Spinal cord (tissue), 10 donors: Measurements from ENCODE around the gene GADD45GIP1. TPM values are rescaled to one million over a fixed set of nuclear protein-coding genes. Genes with fewer than 3 reads are reported as not detected.
"Not testable (repeated sequence)": the region's sequence is repeated elsewhere in the genome, so short reads cannot be mapped to it uniquely, and the experiment has no call there.

Source experiments
- DNase-seq, 6 donors: peaks; one replicate each; pipeline versions ENCODE4 v3.0.0 to v3.0.0-alpha.2; 2013 to 2015; ENCODE audit warnings: low spot score in 6 of 6, low read depth in 4 of 6
- H3K27ac ChIP-seq: one replicate; pipeline ENCODE4 v1.5.1; 2013; ENCODE audit warnings: low read depth, low read length, control low read depth
- H3K27me3 ChIP-seq: one replicate; pipeline ENCODE4 v1.6.1; 2013; ENCODE audit warnings: low read length; ENCODE audit not compliant: control insufficient read depth, insufficient read depth
- H3K36me3 ChIP-seq: one replicate; pipeline ENCODE4 v1.6.1; 2013; ENCODE audit warnings: low read length; ENCODE audit not compliant: control insufficient read depth, insufficient read depth
- H3K4me1 ChIP-seq: one replicate; pipeline ENCODE4 v1.6.1; 2013; ENCODE audit warnings: low read length; ENCODE audit not compliant: control insufficient read depth, insufficient read depth
- H3K4me3 ChIP-seq: one replicate; pipeline ENCODE4 v1.5.1; 2013; ENCODE audit warnings: low read depth, low read length, control low read depth
- H3K9me3 ChIP-seq: one replicate; pipeline ENCODE4 v1.6.1; 2013; ENCODE audit warnings: low read length; ENCODE audit not compliant: control insufficient read depth, insufficient read depth
- WGBS: methylation state at CpG from one replicate; pipeline ENCODE4 v1.1.5; 2013; ENCODE audit warnings: missing lambda C conversion rate; ENCODE audit not compliant: insufficient coverage; 5-methylcytosine and 5-hydroxymethylcytosine counted together
- polyA plus RNA-seq, 2 donors: library from polyadenylated mRNA; unstranded; fragments of 120-200 nt; gene quantifications; one replicate each; pipeline ENCODE4 v1.2.1, GENCODE V29; 2013; ENCODE audit not compliant: insufficient read length in 2 of 2
- total RNA-seq, 2 donors: library from RNA; depleted of rRNA in 1 of 2; stranded (reverse); fragments of 120-200 nt in 1 of 2; fragments of >200 nt in 1 of 2; gene quantifications; one replicate each; pipeline versions ENCODE4 v1.2.3 to v1.2.4, GENCODE V29; 2013 to 2014
- donor health status: healthy.

Gene GADD45GIP1
- total and polyA plus RNA-seq, 4 donors: 9.7 to 55.6 (median 37.2) TPM

DNA sequence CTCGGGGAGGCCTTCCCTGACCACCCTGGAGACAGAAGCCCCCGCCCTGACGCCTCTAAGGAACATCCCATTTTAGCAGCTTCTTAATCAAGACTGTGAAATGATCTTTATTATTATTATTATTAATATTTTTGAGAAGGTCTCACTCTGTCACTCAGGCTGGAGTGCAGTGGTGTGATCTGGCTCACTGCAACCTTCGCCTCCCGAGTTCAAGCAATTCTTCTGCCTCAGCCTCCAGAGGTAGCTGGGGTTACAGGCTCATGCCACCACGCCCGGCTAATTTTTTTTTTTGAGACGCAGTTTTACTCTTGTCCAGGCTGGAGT lies 8.8 kb upstream of the GADD45GIP1 start:
- Histone ChIP-seq H3K9me3 (no peaks in the 10 kb centered on the region), H3K36me3 (no peaks in the 10 kb centered on the region), H3K27ac (peak overlapping the region; percentile 7), H3K4me3 (peak overlapping the region; percentile 46), H3K27me3 (no peaks in the 10 kb centered on the region), H3K4me1 (peaks cover 20% of the 10 kb centered on the region)
- no peak for DNase-seq
- WGBS: 90% methylated on average over 5 of the region's 8 CpGs

DNA sequence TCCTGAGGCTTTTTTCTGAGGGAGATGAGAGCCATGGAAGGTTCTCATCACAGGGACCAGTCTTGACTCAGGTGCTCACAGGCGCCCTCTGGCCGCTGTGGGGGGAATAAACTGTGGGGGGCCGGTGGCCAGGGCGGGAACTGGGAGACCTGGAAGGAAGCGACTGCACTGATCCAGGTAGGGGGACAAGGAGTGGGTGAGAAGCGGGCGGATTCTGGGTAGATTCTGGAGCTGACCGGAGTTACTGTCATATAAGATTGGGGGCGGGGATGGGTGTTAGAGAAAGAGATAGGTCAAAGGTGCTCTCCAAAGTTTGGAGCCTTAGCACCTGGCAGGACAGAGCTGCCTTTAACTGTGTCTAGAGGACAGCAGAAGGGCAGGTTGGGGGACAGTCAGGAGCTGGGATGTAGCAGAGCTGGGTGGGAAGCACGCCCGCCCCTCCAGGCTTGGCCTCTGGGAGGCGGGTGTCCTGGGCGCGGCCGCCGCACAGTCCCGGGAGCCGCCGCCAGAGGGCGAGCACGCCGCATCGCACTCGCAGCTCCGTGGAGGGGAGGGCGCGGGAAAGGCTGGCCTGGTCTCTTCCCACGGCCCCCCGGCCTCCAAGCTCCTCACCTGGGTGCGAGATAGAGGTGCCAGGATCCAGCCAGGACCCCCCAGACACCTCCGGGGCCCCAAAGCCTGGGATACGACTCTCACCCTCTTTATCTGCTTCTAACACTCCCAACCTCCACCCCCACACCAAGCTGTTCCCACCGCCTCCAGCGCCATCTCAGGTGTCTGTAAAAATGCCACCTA lies 8.2 kb upstream of the GADD45GIP1 start:
- Histone ChIP-seq H3K27ac (peak overlapping the region; percentile 7), H3K4me3 (peak overlapping the region; percentile 46), H3K27me3 (no peaks in the 10 kb centered on the region), H3K9me3 (no peaks in the 10 kb centered on the region), H3K36me3 (no peaks in the 10 kb centered on the region), H3K4me1 (peaks cover 20% of the 10 kb centered on the region)
- WGBS: 1% methylated on average over 32 of the region's 34 CpGs
- peak in 4 of 6 donors; percentile 52 to 91 (median 74) for DNase-seq

DNA sequence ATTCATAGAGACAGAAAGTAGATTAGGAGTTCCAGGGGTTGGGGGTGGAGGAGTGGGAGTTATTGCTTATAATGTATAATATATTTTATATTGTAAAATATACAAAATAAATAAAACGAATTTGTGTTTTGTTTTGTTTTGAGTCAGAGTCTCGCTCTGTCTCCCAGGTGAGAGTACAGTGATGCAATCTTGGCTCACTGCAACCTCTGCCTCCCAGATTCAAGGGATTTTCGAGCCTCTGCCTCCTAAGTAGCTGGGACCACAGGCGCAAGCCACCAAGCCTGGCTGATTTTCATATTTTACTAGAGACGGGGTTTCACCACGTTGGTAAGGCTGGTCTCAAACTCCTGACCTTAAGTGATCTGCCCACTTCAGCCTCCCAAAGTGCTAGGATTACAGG lies 2.5 kb upstream of the GADD45GIP1 start:
- DNase-seq: no peak
- H3K4me3 ChIP-seq: no peak overlapping the region
- peaks cover 6% of the 10 kb centered on the region for H3K36me3 ChIP-seq
- H3K9me3 ChIP-seq: no peaks in the 10 kb centered on the region
- WGBS: 77% methylated on average over 5 of the region's 6 CpGs
- H3K4me1 ChIP-seq: peaks cover 19% of the 10 kb centered on the region
- H3K27ac ChIP-seq: no peak overlapping the region
- H3K27me3 ChIP-seq: no peaks in the 10 kb centered on the region

DNA sequence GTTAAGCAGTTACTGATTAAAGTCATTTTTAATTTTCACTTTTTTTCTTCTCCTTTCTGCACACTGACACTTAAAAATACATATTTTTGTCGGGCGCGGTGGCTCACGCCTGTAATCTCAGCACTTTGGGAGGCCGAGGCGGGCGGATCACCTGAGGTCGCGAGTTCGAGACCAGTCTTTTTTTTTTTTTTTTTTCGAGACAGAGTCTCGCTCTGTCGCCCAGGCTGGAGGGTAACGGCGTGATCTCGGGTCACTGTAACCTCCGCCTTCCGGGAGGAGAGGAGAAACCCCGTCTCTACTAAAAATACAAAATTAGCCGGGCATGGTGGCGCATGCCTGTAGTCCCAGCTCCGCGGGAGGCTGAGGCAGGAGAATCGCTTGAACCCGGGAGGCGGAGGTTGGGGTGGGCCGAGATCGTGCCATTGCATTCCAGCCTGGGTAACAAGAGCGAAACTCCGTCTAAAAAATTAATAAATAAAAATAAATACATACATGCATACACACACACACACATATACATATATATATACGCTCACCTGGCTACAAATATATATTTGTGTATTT lies 448 bp upstream of the GADD45GIP1 start:
- H3K4me3 ChIP-seq: peak overlapping the region; percentile 72
- 21% methylated on average over 13 of the region's 31 CpGs for WGBS
- peak overlapping the region; percentile 85 for H3K27ac ChIP-seq
- H3K27me3 ChIP-seq, DNase-seq, H3K9me3 ChIP-seq: not testable (repeated sequence)
- H3K4me1 ChIP-seq: peaks cover 39% of the 10 kb centered on the region
- peaks cover 26% of the 10 kb centered on the region for H3K36me3 ChIP-seq

DNA sequence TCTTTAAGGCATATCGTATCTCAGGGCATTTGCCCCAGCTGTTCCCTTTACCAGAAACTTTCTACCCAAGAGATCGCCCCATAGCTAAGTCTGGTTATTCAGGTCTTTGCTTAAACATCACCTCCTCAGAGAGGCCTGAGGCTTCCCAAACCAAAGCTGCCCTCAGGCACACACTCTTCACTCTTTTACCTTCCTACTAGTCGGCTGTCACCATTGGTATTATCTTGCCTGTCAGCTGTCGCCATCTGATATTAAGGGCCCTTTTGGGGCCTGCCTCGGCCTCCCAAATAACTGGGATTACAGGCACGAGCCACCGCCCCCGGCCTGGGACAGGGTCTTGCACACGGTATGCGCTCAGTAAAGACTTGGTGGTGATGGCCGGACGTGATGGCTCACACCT lies 1.0 kb downstream of the GADD45GIP1 start:
- DNase-seq: no peak
- Histone ChIP-seq H3K36me3 (peaks cover 41% of the 10 kb centered on the region), H3K27ac (no peak overlapping the region), H3K9me3 (no peaks in the 10 kb centered on the region), H3K4me3 (peak overlapping the region; percentile 72), H3K4me1 (peaks cover 49% of the 10 kb centered on the region), H3K27me3 (no peaks in the 10 kb centered on the region)
- WGBS: 66% methylated on average over 12 of the region's 12 CpGs

DNA sequence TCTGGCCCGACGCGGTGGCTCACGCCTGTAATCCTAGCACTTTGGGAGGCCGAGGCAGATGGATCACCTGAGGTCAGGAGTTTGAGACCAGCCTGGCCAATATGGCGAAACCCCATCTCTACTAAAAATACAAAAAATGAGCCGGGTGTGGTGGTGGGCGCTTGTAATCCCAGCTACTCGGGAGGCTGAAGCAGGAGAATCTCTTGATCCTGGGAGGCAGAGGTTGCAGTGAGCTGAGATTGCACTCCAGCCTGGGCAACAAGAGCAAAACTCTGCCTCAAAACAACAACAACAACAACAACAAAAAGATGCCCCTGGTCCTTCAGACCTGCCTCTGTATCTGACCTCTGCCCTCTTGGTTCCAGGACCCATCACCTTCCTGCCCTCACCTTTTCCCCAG lies 1.4 kb downstream of the GADD45GIP1 start:
- 57% methylated on average over 1 of the region's 9 CpGs for WGBS
- H3K27ac ChIP-seq, H3K27me3 ChIP-seq, H3K9me3 ChIP-seq, DNase-seq, H3K4me3 ChIP-seq: not testable (repeated sequence)
- Histone ChIP-seq H3K4me1 (peaks cover 49% of the 10 kb centered on the region), H3K36me3 (peaks cover 45% of the 10 kb centered on the region)

DNA sequence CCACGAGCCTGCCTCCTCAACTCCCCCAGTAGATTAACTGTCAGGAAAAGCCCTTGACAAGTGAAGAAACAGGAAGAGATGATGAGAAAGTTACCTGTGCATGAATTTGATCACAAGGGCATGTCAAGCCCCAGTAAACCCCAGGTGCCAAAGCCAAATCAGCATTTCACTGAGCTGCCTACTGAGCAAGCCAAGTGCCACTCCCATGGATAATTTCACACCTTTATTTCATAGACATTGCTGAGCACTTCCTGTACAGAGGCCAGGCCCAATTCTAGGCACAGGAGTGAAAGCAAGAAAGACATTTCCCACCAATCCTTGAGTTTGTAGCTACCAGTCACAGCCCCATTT lies 2.4 kb downstream of the GADD45GIP1 start:
- H3K27ac ChIP-seq: no peak overlapping the region
- no CpG with 5 or more reads among the region's 1 CpG for WGBS
- no peaks in the 10 kb centered on the region for H3K9me3 ChIP-seq
- peaks cover 49% of the 10 kb centered on the region for H3K4me1 ChIP-seq
- no peak for DNase-seq
- no peaks in the 10 kb centered on the region for H3K27me3 ChIP-seq
- H3K4me3 ChIP-seq: no peak overlapping the region
- H3K36me3 ChIP-seq: peaks cover 55% of the 10 kb centered on the region

DNA sequence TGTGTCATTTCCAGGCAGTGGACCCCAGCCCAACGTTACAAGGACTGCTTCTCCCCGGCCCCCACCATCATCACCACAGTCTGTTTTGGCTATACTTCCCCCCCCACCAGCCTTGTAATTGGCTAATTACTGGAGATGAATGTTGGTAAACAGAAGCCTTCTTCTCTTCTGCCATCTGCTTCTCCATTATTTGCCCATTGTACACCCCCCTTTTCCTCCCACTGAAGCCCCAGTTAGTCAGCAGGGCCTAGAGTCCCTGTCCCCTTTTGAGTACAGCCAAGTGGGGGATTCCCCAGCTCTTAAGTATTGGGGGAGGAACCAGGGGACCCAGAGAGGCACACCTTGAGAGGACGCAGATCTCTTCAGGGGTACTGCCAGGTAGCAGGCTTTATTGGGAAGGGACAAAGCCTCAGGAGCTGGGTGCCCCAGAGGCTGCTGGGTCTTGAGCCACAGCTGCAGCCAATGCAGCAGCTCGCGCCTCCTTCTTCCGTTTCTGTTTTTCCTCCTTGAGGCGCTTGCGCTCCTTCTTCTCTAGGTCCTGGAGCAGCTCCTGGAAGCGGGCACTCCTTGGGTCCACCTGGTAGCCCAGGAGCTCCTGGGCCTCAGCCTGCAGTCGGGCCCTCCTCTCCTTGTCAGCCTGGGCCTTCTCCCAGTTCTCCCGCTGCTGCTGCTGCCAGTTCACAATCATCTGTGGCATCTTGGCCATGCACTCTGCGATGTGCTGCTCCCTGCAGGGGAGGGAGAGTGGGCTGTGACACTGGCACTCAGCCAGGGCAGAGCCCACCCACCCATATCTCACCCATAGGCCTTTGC lies 3.0 kb downstream of the GADD45GIP1 start:
- Histone ChIP-seq H3K4me3 (no peak overlapping the region), H3K9me3 (no peaks in the 10 kb centered on the region), H3K27me3 (no peaks in the 10 kb centered on the region), H3K27ac (peak overlapping the region; percentile 74), H3K4me1 (peaks cover 49% of the 10 kb centered on the region), H3K36me3 (peaks cover 61% of the 10 kb centered on the region)
- 82% methylated on average over 8 of the region's 12 CpGs for WGBS
- DNase-seq: peak in 2 of 6 donors; percentile 63 to 89

DNA sequence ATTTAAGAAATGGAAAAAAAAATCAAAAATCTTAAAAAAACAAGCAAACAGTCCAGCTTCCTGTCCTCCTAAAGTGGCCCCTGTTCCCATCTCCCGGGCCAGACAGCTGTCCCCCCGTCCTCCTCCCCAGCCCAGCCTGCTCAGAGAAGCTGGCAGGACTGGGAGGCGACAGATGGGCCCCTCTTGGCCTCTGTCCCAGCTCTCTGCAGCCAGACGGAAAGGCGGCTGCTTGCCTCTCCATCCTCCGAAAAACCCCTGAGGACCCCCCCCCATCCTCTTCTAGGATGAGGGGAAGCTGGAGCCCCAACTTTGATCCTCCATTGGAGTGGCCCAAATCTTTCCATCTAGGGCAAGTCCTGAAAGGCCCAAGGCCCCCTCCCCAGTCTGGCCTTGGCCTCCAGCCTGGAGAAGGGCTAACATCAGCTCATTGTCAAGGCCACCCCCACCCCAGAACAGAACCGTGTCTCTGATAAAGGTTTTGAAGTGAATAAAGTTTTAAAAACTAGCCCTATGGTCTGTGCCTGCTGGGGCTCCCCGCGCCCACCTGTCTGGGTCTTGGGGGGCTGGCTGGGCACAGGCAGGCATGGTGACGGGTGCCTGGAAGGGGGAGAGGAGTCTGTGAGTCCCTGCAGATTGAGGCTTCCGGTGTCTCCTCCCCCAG lies 3.8 kb downstream of the GADD45GIP1 start:
- Histone ChIP-seq H3K36me3 (peaks cover 68% of the 10 kb centered on the region), H3K27me3 (no peaks in the 10 kb centered on the region), H3K4me1 (peaks cover 49% of the 10 kb centered on the region), H3K27ac (peak overlapping the region; percentile 74), H3K9me3 (no peaks in the 10 kb centered on the region), H3K4me3 (no peak overlapping the region)
- 30% methylated on average over 5 of the region's 11 CpGs for WGBS
- peak in 2 of 6 donors; percentile 79 to 96 for DNase-seq
